ENCODE data around the gene OSBPL5. TPM values are rescaled to one million over a fixed set of nuclear protein-coding genes. Genes with fewer than 3 reads are reported as not detected.

Gene OSBPL5
- total RNA-seq, 1 donor, result 12.2 TPM

DNA sequence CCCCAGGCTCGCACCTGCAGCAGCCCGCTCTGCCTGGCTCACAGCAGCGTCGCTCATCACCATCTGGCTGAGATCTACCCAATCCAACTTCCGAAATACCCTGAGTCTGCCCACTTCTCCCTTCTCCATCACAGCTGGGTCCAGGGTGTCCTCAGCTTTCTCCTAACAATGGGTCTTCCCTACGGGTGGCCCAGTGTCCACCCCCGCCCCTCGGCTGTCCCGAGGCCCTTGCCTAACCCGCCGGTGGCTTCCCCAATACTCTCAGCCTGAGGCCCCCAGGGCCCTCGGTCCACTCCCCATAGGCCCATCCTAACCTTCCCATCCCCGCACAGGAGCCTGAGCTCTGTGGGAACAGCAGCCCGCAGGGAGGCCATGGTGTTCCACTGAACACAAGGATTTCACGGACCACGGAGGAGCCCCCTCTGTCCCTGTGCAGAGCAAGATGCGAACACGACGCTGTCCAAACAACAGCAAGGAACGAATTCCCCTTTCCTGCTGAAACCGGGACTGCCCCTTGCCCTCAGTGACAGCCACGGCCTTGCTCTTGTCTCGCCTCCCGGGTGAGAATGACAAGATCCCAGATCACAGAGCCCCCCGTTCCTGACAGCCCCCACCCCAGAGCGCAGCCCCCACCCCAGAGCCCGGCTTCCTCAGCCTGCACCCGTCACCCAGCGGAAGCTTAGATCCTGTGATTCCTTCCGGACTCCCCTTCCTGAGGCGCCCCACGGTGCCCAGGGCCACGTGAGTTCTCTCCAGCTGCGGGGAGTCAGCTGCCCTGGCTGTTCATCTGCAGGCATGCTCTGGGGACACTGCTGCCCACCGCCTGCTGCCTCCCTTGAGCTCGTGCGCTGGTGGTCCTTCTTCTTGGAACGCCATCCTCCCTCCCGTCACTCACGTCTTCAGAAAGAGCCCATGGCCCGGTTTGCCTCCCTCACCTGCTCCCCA lies 59.0 kb downstream of the OSBPL5 start:
- no peak overlapping the region for H3K4me3 ChIP-seq (ENCODE audit: low read length)
- no peaks in the 10 kb centered on the region for H3K27me3 ChIP-seq (ENCODE audit: insufficient read depth, low read length)
- peaks cover 14% of the 10 kb centered on the region for H3K4me1 ChIP-seq (ENCODE audit: insufficient read depth, low read length)
- no peaks in the 10 kb centered on the region for H3K9me3 ChIP-seq (ENCODE audit: low read depth, low read length)

DNA sequence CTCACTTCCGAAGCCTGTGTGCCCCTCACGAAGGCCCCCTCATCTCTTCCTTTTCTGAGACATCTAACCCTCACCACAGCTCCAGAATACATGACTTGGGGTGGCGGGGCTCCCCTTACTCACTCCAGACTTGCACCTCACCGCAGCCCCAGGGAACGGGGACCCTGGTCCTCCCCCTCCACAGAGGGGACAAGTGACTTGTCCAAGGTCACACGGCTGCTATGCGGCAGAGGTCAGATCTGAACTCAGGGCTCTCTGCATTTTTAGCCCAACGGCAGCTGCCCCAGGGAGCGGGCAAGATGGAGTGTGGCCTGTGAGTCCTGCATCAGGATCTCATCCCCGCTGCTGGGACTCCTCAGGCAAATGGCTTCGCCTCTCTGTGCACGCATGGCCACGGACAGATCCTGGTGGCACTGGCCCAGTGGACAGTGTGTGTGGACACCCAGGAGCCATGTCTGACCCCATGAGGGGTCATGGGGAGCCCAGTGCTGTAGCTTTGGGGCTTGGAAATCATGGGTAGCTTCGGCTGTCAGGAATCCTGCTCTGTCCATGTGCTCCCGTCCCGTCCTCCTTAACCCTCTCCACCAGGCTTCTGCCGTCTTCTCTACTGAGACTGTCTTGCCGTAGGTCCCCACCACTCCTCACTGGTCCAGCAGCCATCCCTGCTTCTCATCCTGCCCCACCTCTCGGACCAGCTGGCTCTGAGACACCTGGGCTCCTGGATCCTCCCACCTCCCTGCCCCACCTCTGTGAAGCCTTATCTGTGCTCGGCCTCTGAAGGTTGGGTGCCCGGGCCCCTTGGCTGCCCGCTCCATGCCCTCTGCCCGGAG lies 59.9 kb downstream of the OSBPL5 start:
- Histone ChIP-seq H3K9me3 (ENCODE audit: low read depth, low read length) (no peaks in the 10 kb centered on the region), H3K4me1 (ENCODE audit: insufficient read depth, low read length) (peaks cover 14% of the 10 kb centered on the region), H3K4me3 (ENCODE audit: low read length) (no peak overlapping the region), H3K27me3 (ENCODE audit: insufficient read depth, low read length) (no peaks in the 10 kb centered on the region)

DNA sequence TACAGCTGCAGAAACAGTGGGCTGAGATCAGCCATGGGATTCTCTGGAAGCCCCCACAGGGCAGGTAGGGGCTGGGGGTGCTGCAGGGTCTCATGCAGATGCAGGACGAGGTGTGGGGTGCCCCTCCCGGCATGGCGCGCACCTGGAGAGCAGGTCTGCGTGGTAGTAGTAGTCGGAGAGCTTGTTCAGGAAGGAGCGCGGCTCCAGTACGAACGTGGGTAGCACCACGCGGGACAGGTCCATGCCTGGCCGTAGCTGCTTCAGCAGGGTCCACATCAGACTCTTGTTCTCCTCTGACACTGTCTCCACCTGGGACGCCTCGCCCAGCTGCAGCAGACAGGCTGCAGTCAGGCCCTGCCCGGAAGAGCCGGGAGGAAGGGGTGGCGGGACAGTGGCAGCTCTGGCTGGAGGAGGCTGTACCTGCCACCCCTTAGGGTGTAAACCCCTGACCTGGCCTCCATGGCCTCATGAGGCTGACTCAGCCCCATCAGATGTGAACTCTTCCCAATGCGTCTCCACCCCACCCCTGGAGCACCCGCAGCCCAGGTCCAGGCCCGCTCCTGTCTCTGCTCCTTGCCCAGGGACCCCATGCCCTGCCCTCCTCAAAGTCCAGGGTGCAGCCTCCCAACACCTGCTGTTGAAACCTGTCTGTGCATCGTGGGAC lies 60.9 kb downstream of the OSBPL5 start:
- Histone ChIP-seq H3K4me3 (ENCODE audit: low read length) (no peak overlapping the region), H3K9me3 (ENCODE audit: low read depth, low read length) (no peaks in the 10 kb centered on the region), H3K4me1 (ENCODE audit: insufficient read depth, low read length) (peaks cover 17% of the 10 kb centered on the region), H3K27me3 (ENCODE audit: insufficient read depth, low read length) (no peaks in the 10 kb centered on the region)

DNA sequence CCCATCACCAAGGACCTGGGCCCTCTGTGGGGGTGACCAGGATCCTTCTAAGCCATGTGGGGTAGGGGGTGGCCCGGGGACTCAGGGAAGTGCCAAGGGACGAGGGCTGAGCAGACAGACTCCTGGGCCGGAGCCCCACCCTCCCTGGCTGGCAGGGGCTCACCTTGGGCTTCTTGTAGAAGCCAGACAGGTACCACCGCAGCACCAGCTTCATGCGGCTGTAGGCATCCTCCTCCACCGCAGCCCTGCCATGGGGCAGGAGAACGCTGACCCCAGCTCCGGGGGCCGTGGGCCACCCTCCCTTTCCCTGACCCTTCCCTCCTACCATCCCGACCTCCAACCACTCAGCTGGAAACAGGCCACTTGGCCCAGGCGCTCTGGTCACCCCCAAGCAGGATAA lies 62.0 kb downstream of the OSBPL5 start:
- H3K4me3 ChIP-seq (ENCODE audit: low read length), result no peak overlapping the region
- H3K4me1 ChIP-seq (ENCODE audit: insufficient read depth, low read length), result peaks cover 24% of the 10 kb centered on the region
- H3K9me3 ChIP-seq (ENCODE audit: low read depth, low read length), result no peaks in the 10 kb centered on the region
- H3K27me3 ChIP-seq (ENCODE audit: insufficient read depth, low read length), result no peaks in the 10 kb centered on the region

DNA sequence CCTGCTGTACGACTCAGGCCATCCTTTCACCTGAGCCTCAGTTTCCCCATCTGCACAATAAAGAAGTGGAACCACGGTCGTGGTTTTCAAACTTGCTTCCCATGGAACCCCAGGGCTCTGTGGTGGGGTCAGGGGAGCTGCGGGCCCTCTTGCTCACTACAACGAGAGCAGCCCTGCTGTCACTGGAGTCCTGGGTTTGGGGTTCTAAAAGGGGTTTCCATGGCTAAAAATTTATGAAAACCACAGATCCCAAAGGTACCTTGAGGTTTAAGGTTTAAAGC lies 62.5 kb downstream of the OSBPL5 start:
- Histone ChIP-seq H3K9me3 (ENCODE audit: low read depth, low read length) (no peaks in the 10 kb centered on the region), H3K27me3 (ENCODE audit: insufficient read depth, low read length) (no peaks in the 10 kb centered on the region), H3K4me3 (ENCODE audit: low read length) (no peak overlapping the region), H3K4me1 (ENCODE audit: insufficient read depth, low read length) (peaks cover 24% of the 10 kb centered on the region)

DNA sequence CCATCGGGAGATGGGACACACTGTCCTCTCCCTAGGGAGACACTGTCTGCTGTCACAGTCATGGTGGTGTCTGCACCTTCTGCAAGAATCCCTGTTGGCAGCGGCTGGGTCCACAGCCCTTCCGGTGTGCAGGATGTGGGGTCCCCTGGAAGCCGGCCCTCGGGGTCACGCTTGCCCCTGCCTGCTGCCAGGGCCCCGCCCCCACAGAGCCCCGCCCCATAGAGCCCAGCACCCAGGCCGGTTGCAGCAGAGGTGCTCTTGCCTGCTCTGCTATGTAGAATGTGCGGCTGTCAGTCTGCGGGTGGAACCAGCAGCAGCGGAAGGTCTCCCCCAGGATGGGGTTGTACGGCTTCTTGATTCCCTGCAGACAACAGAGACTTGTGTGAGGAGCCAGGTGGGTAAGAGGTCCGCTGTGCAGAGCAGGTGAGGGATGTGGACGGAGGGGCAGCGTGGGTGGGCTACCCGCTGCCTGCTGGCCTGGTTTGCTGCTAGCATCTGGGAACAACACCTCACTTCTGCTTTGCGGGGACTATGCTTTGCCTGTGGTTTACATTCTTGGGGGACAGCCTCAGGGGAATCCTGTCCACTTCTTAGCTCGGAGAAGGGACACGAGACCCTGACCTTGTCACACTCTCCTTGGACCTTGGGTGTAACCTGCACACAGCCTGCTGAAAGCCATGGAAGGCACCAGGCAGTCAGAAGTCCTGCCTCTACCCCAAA lies 63.0 kb downstream of the OSBPL5 start:
- Histone ChIP-seq H3K27me3 (ENCODE audit: insufficient read depth, low read length) (no peaks in the 10 kb centered on the region), H3K4me3 (ENCODE audit: low read length) (no peak overlapping the region), H3K4me1 (ENCODE audit: insufficient read depth, low read length) (peaks cover 24% of the 10 kb centered on the region), H3K9me3 (ENCODE audit: low read depth, low read length) (no peaks in the 10 kb centered on the region)

DNA sequence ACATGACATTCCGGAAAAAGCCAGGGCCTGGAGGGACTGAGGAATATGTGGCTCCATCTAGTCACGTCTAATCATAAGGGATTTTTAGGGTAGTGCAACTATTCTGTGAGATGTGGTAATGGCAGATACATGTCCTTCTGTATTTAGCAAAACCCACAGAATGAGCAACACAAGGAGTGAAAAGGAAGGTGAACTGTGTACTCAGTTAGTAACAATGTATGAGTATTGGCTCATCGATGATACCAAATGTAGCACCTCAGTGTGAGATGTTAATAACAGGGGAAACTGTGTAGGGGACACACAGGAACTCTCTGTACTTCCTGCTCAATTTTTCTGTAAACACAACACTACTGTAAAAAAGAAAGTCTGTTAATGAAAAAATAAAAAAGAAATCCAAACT lies 65.9 kb downstream of the OSBPL5 start:
- no peak overlapping the region for H3K4me3 ChIP-seq (ENCODE audit: low read length)
- H3K4me1 ChIP-seq (ENCODE audit: insufficient read depth, low read length), result peaks cover 24% of the 10 kb centered on the region
- no peaks in the 10 kb centered on the region for H3K9me3 ChIP-seq (ENCODE audit: low read depth, low read length)
- no peaks in the 10 kb centered on the region for H3K27me3 ChIP-seq (ENCODE audit: insufficient read depth, low read length)

DNA sequence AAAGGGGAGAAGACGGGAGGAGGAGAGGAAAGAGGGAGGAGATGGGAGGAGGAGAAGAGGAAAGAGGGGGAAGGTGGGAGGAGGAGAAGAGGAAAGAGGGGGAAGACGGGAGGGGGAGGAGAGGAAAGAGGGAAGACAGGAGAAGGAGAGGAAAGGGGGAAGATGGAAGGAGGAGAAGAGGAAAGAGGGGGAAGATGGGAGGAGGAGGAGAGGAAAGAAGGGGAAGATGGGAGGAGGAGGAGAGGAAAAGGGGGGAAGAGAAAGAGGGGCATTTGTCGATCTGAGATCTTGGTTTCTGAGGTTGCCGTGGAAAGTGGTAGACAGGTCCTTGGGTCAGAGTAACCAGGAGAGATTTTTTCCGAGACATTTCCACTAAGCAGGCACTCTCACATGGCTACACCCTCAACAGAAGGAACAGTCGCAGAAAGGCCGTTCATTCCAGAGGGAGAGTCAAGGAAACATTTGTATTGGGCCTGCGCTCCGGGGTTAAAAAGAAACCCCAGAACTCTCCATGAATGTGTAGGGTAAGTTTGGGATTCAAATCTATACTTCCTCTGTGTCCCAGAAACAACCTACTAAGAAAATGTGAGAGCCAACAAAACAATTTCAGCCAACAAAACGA lies 68.1 kb downstream of the OSBPL5 start:
- Histone ChIP-seq H3K9me3 (ENCODE audit: low read depth, low read length) (no peaks in the 10 kb centered on the region), H3K27me3 (ENCODE audit: insufficient read depth, low read length) (no peaks in the 10 kb centered on the region), H3K4me3 (ENCODE audit: low read length) (no peak overlapping the region), H3K4me1 (ENCODE audit: insufficient read depth, low read length) (peaks cover 24% of the 10 kb centered on the region)

DNA sequence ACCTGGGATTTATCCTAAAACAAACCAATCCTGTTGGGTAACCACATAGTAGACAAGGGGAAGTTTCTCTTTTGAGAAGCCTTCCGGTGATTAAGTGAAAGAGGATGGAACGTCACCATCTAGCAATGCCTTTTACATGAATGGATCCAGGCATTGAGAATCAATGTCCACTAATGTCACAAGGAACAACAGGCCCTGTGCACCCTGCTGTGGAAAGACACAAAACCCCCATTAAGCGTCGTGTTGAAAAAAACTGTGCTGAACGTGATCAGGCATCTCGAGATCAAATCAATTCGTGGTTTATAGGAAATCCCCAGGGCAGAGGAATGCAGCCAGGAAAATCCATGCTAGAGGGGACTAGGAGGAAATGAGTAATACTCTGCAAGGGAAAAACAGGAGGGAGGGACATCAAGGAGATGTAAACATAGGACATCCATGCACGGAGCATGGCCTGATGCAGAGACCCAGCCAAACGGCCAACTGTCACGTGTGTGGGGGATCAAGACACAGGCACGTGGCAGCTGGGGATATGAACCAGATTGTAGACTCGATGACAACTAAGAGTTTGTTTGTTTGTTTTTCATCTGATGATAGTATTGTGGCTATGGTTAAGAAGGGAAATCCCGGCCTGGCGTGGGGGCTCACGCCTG lies 69.3 kb downstream of the OSBPL5 start:
- Histone ChIP-seq H3K4me3 (ENCODE audit: low read length) (no peak overlapping the region), H3K27me3 (ENCODE audit: insufficient read depth, low read length) (no peaks in the 10 kb centered on the region), H3K9me3 (ENCODE audit: low read depth, low read length) (no peaks in the 10 kb centered on the region), H3K4me1 (ENCODE audit: insufficient read depth, low read length) (peaks cover 22% of the 10 kb centered on the region)

DNA sequence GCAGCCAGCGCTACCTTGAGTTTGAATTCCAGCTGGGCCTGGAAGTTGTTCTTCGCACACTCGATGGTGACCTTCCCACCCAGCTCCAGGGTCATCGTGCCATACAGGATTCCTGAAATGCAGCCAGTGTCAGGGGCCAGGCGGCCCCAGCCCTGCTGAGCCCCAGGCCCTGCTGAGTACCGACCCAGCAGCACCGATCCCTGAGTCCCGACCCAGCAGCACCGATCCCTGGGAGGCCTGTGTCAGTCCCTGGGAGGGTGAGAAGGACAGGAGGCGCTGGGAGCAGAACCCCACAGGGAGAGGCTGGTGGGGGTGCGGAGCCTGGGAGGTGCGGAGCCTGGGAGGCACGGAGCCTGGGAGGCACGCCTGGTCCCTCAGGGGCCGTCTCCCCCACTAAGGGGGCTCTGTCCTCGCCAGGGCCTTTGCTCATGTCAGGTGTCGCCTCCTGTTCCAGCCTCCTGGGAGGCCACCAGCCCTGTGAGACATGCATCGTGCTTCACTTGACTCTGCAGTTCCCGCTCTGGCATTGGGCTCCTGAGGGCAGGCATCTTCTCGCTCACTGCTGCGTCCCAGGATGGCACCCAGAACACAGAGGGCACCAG lies 70.8 kb downstream of the OSBPL5 start:
- Histone ChIP-seq H3K9me3 (ENCODE audit: low read depth, low read length) (no peaks in the 10 kb centered on the region), H3K4me1 (ENCODE audit: insufficient read depth, low read length) (peaks cover 12% of the 10 kb centered on the region), H3K4me3 (ENCODE audit: low read length) (no peak overlapping the region), H3K27me3 (ENCODE audit: insufficient read depth, low read length) (no peaks in the 10 kb centered on the region)

DNA sequence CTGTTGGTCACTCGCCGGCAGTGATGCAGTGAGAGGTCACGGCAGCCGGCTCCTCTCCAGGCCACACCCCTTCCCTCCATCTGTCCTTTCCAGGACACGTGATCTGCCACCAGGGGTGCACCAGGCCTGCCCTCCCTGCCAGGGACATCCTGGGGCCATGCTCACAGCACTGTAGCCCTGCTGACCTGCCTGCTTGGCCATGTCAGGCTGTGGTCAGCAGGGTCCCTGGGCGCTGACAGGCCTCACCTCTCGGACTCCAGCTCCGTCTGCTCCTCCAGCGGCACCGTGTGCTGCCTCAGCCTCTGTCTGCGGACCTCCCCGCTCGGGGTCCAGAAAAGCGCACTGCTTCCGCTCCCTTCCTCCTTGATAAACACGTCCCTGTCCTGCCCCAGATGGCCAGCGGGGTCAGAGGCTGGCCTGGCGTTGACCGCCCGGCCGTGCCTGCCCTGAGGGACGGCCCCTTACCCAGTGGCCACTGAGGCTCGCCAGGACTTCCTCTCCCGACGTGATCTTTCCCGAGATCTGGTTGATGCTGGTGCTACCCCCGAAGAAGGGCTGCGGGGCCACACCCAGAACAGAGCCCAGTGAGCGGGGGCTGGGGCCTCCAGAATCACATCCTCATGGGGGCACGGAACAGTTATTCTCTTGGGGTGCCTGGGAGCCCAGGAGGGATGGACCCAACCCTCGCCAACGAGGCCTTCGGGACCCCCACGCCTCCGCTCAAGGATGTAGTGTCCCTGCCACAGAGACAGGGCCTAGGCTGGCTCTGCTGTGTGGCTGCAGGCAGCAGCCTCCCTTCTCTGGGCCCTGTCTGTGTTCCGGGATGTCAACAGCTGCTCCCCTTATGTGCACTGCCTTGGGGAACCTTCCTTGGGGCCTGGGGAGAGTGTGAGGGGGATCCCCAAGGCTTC lies 71.6 kb downstream of the OSBPL5 start:
- H3K9me3 ChIP-seq (ENCODE audit: low read depth, low read length), result no peaks in the 10 kb centered on the region
- H3K4me1 ChIP-seq (ENCODE audit: insufficient read depth, low read length), result peaks cover 5% of the 10 kb centered on the region
- no peak overlapping the region for H3K4me3 ChIP-seq (ENCODE audit: low read length)
- H3K27me3 ChIP-seq (ENCODE audit: insufficient read depth, low read length), result no peaks in the 10 kb centered on the region

DNA sequence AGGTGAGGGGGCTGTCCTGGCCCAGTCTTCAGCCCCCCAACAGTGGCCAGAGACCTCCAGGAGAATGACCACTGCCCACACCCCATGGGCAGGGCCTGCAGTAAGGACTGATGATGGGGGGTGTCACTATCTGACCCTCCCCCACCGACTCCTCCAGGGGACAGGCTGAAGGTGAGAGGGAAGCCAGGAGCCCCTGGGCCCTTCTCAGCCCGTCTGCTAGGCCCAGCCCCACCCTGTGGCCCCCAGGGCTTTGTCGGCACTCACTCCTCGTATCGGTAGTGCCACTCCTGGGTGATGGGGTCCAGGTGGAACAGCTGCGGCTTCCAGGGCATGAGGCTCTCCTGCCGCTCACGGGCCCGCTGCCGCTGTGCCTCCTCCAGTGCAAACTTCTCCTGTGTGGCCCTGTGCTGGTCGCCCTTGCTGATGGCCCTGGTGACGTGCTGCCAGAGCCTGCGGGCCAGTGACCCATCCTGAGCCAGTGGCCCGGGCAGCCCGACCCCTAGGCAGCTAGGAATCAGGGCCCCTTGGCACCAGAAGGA lies 72.4 kb downstream of the OSBPL5 start:
- Histone ChIP-seq H3K9me3 (ENCODE audit: low read depth, low read length) (no peaks in the 10 kb centered on the region), H3K27me3 (ENCODE audit: insufficient read depth, low read length) (no peaks in the 10 kb centered on the region), H3K4me3 (ENCODE audit: low read length) (no peak overlapping the region), H3K4me1 (ENCODE audit: insufficient read depth, low read length) (peaks cover 5% of the 10 kb centered on the region)
